GM18870 (cell line): ENCODE measurements around the gene STX10.

ENCODE experiments used
- ATAC-seq: cut with Tn5 transposase; IDR thresholded peaks from one replicate; pipeline ENCODE4 v1.9.1; 2021; ENCODE audit warnings: moderate library complexity; ENCODE audit not compliant: unreplicated experiment

Gene STX10

DNA sequence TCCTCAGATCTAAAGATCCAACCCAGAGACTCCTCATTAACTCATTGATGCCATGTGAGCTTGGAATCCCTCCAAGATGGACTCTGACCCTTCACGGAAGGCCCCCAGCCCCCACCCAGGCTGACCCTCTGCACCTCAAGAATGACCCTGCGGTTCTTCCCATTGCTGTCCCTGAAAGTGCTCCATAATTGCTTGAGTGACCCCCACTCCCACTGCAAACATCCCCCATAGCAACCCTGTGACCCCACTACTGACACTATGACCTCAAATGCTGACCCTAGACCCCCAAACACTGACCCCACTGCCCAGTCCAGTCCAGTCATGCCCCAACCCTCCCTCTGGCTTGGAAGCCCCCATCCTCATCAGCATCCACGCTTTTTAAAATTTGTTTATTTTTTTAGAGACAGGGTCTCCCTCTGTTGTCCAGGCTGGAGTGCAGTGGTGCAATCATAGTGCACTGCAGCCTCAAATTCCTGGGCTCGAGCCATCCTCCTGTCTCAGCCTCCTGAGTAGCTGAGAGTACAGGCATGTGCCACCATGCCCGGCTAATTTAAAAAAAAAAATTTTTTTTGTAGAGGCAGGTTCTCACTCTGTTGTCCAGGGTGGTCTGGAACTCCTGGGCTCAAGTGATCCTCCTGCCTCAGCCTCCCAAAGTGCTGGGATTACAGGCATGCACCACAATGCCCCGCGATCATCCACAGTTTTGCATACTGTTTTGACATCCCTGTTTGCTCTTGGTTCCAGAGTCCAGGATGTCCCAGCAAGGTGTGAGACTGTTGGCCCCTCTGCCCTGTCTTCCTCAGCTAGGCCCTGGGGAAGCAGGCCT, 48.4 kb downstream of the STX10 start:
- no peak for ATAC-seq

DNA sequence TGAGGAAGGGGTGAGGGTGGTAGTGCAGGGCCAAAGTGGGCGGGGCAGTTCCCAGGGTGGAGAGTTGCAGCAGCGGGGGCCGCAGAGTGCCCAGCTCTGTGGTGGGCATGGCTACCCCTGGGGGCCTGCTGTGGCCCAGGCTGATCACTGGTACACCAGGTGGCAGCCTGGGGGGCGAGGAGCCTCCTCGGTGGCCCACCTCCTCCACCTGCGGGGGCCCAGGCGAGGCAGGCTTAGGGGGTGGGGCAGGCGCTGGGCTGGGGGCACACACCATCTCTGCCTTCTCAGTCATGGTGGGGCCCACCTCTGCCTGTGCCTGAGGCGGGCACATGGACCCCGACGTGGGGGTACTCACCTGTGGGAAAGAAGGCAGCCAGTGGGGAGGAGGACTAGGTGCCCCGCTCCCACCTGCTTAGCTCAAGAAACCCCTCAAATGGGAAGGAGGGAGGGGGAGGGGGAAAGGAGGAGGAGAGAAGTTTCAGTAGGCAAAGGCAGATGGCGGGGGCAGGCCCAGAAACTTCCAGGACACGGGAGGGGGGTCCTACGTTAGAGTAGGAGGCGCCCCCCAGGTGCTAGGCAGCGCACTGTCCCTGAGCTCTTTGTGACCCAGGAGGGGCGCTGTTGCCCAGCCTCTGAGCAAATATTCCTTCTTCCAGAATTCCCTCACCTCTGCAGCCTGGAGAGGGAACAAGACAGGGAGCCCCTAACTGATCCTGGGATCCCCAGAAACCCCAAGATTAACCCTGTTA, 49.2 kb downstream of the STX10 start:
- ATAC-seq, result no peak

DNA sequence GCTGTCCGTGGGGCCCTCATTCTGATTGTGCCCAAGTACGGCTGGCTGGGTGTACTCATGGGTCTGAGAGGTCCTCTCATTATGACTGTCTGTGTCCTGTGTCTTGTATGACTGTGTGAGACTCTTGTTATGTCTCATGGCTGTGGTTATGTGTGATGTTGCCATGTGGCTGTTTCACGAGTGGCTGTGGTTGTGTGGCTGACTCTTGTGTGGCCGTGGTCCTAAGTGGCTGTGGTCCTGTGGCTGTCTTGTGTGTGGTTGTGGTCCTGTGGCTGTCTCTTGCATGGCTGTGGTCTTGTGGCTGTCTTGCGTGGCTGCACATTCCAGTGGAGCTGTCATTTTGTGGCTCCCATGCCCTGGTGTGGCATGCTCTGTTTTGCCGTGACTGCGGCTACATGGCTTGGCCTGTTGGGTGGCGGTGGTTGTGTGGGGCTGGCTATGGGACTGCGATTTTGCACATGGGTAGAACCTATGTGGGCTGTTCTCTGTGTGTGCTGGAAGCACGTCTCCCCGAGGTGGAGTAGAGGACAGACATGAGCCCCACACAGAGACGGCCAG, 50.1 kb downstream of the STX10 start:
- no peak for ATAC-seq

DNA sequence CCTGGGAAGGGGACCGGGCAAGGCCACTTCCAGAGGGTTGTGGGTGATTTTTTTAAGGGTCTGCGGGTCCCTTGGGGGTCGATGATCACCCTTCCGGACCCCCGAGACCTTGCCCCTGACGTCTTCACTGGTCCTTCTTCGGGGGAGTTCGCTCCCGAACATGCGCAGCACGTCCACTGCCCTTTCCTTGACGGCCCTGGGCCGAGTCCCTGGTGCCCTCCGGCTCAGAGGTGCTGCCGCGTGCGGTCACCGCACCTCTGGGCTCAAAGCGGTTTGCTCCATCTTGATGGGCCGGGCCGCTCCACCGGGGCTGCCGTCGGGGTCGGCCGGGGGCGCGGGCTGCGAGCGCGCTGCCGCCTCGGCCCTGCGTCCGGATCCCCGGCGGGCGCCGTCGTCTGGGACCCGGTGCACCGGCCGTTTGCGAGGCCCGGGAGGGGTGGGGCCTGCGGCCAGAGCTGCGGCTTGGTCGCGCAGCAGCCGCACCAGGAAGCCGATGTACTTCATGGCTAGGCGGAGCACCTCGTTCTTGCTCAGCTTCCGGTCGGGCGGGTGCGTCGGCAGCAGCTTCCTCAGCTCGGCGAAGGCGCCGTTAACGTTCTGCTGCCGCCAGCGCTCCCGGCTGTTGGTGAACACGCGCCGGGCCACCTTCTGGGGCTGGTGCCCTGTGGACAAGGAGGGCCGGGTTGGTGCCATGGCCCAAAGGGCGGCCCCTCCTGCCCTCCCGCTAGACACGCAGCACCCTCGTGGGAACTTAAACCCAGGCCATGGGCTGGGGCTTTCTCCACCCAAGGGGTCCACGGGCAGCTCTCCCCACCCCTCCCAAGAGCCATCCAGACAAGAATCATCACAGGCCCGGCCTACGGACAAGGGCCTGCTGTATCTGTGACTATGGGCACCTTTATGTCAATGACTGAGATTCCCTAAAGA, 50.8 kb downstream of the STX10 start:
- no peak for ATAC-seq

DNA sequence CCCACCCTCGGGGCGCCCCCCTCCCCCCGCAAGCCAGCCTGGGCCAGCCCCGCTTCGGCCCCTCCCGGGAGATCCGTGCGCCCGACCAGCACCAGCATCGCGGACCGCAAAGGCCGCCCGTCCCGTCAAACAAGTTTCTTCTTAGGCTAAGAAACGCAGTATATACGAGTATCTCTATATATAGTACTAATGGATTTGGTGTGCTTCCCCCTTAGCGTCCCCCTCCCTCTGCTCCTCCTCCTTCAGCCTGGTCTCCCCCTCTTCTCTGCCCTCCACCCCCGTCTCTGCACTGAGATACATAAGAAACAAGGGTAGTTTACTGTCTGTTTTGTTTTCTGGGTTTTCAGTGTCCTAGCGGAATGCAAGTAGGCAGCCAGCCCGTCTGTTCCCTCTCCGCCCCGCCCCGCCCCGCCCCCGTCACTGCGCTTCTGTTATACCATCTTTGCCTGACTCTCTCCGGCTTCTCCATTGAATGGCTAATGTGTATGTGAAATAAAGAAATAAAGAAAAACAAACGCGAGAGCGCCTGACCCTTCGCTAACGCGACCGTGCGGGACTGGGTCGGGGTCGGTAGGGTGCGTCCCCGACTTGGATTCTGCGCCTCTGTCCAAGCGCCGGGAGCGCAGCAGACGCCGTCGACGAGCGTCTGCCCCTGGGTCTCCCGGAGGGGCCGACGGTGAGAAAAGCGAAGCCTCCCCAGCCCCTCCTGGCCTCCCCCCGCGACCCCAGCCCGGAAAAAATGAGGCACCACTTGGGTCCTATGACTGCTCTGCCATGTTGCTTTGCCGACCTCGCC, 51.7 kb downstream of the STX10 start:
- no peak for ATAC-seq

DNA sequence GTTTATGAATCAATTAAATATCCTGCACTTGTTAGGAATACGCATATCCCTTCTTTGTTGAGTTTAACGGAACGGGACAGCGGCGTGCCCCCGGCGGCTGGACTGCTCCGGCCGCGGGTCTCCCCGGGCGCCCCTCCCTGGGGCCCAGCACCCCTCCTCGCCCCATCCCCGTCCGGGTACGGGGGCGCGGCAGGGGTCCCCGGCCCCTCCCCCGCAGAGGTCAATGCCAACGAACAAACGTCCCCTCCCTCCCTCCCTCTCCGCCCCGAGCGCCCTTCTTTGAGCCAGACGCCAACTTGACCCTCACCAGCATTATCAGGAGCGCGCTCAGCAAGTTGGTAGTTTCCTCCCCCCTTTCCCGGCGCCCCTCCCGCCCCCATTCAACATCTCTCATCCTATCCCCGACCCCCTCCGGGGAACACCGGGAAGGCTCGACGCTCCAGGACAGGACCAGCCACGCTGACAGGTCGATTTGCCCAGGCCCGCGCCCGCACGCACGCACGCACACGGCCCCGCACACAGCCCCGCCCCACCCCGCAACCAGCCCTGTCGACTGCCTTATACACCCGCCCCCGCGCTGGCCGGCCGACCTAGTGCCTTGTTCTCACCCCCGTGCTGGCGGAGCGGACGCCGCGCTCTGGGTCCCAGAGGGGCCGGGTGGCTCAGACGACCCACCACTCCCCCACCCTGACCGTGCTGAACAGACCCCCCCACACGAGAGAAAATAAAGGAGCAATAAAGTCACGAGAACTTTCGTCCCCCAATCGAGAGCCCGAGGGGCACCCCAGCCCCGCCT, 52.5 kb downstream of the STX10 start:
- no peak for ATAC-seq

DNA sequence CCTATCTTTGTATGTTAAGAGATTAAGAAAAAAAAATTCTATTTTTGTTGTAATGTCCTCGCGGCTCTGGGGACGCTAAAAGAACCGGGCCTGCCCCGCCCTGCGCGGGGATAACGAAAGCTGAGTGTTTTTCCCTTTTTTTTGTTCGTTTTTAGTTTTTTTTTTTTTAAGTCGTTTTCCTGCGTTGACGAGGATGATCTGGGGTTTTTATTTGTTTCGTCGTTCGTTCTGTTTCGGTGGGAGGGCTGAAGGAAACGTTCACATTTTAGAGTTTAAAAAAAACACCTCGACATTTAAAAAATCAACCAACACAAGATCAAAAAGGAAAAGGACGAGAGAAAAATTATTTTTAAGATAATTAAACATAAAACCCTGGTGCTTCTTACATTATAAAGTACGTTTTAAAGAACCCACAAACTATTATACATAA, 53.1 kb downstream of the STX10 start:
- no peak for ATAC-seq

DNA sequence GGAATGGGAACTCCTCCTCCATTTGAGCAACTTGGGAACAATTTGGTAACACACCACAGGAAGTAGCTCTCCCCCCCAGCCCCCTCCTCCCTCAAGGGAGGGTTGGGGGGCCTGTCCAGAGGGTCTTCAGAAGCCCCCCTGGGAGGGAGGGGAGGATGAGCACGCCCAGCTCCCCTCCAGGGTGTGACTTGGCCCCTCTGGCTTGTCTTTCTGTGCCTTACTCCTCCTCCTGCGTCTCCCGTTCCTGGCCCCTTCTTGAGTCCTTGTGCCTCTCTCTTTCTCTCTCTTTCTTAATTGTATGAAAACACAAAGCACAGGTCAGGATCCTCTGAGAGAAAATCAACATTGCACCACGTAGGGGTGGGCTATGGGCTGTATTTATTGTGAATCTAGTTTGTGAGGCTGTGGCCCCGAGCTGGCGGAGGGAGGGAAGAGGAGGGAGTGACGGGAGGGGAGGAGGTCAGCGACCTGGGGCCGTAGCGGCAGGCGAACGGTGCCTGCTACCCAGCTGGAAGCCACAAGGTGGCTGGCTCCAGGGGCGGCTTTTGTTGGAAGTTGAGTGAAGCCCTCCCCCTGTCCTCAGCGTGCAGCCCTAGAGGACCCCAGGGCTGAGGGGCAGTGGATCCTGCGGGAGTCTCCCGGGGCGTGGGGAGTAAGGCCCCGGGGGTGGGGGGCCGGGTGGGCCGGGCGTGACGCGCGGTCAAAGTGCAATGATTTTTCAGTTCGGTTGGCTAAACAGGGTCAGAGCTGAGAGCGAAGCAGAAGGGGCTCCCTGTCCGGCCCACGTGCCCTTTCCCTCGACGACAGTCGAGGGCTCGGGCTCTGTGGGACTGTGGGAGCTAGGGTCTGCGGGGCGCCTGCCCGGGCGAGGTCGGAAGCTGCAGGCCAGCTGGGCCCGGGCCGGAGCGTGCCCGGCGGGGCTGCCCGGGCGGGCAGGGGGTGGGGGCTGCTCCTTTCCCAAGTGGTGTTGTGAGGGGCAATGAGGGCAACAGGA, 53.9 kb downstream of the STX10 start:
- ATAC-seq, result no peak

DNA sequence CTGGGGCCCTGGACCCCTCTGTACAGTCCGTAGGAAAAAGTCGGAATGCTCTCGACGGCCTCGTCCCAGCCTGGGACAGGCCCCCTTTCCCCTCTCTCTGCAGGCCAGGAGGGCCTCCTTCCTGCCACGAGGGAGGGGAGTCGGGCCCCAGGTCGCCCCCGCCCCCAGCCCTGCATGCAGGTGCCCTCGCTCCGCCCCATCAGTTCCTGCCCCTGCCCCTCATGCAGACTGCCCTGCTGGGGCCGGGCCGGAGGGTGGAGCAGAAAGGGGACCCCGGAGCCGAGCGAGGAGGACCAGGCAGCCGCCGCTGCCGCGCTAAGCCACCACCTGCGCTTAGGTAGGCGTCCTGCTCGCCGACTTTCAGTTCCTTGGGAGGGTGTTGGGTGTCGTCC, 54.8 kb downstream of the STX10 start:
- ATAC-seq, result no peak

DNA sequence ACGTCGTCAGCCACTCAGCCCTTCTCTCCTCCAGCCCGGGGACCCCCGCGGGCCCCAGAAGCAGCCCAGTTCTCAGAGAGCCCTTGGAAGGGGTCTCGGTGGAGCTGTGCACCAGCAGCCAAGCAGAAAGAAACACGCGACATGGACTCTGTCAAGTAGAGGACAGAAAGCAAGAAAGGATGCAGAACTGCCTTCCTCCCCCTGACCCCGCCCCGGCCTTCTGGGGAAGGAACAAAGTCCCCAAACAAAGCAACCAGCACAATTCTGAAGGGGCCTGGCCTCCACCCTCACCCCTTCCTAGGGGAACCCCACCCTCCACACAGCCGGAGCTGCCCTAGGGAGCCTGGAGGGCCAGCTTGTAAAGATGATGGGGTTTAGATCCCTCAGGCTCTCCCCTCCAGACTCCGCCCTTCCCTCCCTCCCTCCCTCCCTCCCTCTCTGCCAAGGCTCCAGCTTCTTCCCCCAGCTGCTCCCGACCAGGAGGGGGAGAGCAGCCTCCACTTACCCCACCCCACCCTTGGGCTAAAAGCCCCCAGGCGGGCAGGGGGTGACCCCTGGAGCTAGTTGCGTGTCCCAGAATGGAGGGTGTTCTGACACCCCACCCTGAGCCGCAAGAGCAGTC, 55.3 kb downstream of the STX10 start:
- no peak for ATAC-seq

DNA sequence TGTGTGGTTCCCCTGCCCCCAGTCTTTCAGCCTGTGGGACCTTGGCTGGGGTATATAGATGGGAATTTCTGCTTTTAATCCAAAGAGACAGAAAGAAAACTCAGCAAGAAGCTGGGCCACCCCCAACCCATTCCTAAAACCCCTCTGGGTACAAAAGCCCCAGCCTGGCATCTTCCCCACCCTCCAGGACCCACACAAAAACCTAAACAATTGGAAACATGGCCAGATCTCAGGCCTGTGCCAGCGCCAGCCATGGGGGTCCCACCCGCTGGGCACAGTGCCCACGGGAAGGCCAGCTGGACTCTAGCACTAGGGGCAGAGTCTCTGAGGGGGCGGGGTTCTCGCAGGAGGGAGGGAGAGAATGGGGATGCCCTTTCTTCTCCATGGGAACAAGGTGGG, 56.1 kb downstream of the STX10 start:
- ATAC-seq, result no peak
